IMR-90 (cell line): ENCODE measurements around the gene OR6K3.

ENCODE experiments used
- BHLHE40 ChIP-seq: fragments of 150-350 bp; IDR thresholded peaks from 2 replicates; pipeline ENCODE4 v1.6.1; 2016; ENCODE audit warnings: mild to moderate bottlenecking, low read depth, low read length
- CTCF ChIP-seq: conservative IDR thresholded peaks from 2 replicates; pipeline ENCODE4 v1.5.1; 2012; ENCODE audit warnings: mild to moderate bottlenecking, low read depth, low read length, improper control_type of control experiment
- FOS ChIP-seq: fragments of 150-350 bp; IDR thresholded peaks from 2 replicates; pipeline ENCODE4 v1.6.1; 2016; ENCODE audit warnings: low read depth, low read length
- MAFK ChIP-seq: IDR thresholded peaks from 2 replicates; pipeline ENCODE4 v1.6.1; 2012; ENCODE audit warnings: low read depth, low read length, improper control_type of control experiment
- MAZ ChIP-seq: IDR thresholded peaks from 2 replicates; pipeline ENCODE4 v1.6.1; 2012; ENCODE audit warnings: low read depth, mild to moderate bottlenecking, low read length, improper control_type of control experiment, moderate library complexity, borderline replicate concordance
- MXI1 ChIP-seq: IDR thresholded peaks from 2 replicates; pipeline ENCODE4 v1.6.1; 2012; ENCODE audit warnings: low read depth, mild to moderate bottlenecking, low read length, moderate library complexity, borderline replicate concordance
- POLR2A ChIP-seq: IDR thresholded peaks from 2 replicates; pipeline ENCODE4 v1.6.1; 2012; ENCODE audit warnings: mild to moderate bottlenecking, low read depth, low read length
- RAD21 ChIP-seq: IDR thresholded peaks from 2 replicates; pipeline ENCODE4 v1.6.1; 2012; ENCODE audit warnings: low read length, improper control_type of control experiment
- RFX5 ChIP-seq: IDR thresholded peaks from 2 replicates; pipeline ENCODE4 v1.8.0; 2012; ENCODE audit warnings: low read depth, mild to moderate bottlenecking, low read length, moderate library complexity
- SMC3 ChIP-seq: fragments of 150-350 bp; IDR thresholded peaks from 2 replicates; pipeline ENCODE4 v1.6.1; 2016; ENCODE audit warnings: low read depth, mild to moderate bottlenecking, antibody characterized with exemption, low read length, moderate library complexity
- TF ChIP-seq, protein P1 (sequence below): fragments of 150-350 bp; IDR thresholded peaks from 2 replicates; pipeline ENCODE4 v1.6.1; 2017; ENCODE audit warnings: mild to moderate bottlenecking, antibody characterized with exemption, low read length, low read depth
- TF ChIP-seq, protein P2 (sequence below): fragments of 150-350 bp; IDR thresholded peaks from 2 replicates; pipeline ENCODE4 v1.6.1; 2016; ENCODE audit warnings: low read depth, mild to moderate bottlenecking, low read length, moderate library complexity, borderline replicate concordance

- no peak for TF ChIP-seq RAD21
- TF ChIP-seq CTCF, result no peak
- TF ChIP-seq POLR2A, result no peak
- no peak for TF ChIP-seq MXI1
- no peak for TF ChIP-seq MAFK
- TF ChIP-seq, protein P1, sequence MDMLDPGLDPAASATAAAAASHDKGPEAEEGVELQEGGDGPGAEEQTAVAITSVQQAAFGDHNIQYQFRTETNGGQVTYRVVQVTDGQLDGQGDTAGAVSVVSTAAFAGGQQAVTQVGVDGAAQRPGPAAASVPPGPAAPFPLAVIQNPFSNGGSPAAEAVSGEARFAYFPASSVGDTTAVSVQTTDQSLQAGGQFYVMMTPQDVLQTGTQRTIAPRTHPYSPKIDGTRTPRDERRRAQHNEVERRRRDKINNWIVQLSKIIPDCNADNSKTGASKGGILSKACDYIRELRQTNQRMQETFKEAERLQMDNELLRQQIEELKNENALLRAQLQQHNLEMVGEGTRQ, result no peak
- no peak for TF ChIP-seq MAZ
- TF ChIP-seq RFX5, result no peak
- TF ChIP-seq, protein P2, sequence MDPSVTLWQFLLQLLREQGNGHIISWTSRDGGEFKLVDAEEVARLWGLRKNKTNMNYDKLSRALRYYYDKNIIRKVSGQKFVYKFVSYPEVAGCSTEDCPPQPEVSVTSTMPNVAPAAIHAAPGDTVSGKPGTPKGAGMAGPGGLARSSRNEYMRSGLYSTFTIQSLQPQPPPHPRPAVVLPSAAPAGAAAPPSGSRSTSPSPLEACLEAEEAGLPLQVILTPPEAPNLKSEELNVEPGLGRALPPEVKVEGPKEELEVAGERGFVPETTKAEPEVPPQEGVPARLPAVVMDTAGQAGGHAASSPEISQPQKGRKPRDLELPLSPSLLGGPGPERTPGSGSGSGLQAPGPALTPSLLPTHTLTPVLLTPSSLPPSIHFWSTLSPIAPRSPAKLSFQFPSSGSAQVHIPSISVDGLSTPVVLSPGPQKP, result no peak
- no peak for TF ChIP-seq FOS
- no peak for TF ChIP-seq SMC3
- no peak for TF ChIP-seq BHLHE40
Observed at GRCh38 chr1:158735848-158736247, 15.3 kb upstream of the OR6K3 start.
